NB4 (cell line): Measurements from ENCODE around the gene RERE.

Source experiments
- DNase-seq: peaks from one replicate; pipeline ENCODE4 v3.0.0; 2010; ENCODE audit warnings: low read depth
- H3K4me3 ChIP-seq: one replicate; pipeline ENCODE4 v1.5.1; 2011; ENCODE audit warnings: mild to moderate bottlenecking, low read depth, low read length, moderate library complexity
- MAX ChIP-seq: IDR thresholded peaks from 2 replicates; pipeline ENCODE4 v1.6.1; 2011; ENCODE audit warnings: low read depth, low read length
- MYC ChIP-seq: IDR thresholded peaks from 2 replicates; pipeline ENCODE4 v1.6.1; 2011; ENCODE audit warnings: low read depth, low read length
- POLR2A ChIP-seq: IDR thresholded peaks from 2 replicates; pipeline ENCODE4 v1.6.1; 2011; ENCODE audit warnings: mild to moderate bottlenecking; ENCODE audit not compliant: insufficient read length; ENCODE audit errors: extremely low read depth
- TF ChIP-seq, protein P1 (sequence below): IDR thresholded peaks from one replicate; pipeline ENCODE4 v1.5.1; 2012; ENCODE audit warnings: low read depth, low read length

The RERE gene

DNA sequence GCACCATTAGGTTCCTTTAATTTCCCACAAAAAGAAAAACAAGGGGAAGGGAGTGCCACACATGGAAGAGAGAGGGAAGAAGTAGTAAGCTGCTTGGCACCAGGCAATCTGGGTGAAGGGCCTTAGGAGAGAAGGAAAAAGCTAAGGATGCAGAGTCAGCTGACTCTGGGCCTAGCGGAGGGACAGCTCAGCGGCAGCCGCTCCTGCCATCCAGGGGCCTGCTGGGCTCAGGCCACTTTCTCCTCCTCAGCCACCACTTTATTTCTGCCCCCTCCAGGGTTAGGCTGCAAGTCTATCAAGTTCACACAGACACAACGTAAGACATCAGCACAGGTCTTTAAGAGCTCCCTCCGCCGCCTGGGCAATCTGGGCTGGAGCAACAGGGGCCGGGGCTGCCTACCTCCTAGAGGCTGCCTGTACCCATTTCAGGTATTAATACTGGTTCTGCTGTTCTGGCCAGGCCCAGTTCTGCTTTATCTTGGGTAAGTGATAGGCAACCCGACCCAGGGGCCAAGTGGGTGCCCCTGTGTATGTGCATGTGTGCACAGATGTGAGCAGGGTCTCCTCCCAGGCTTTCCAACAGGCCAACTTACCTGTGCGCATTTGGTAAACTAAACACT lies 446.0 kb downstream of the RERE start:
- no peak for DNase-seq
- TF ChIP-seq POLR2A: no peak
- TF ChIP-seq MYC: no peak
- no peak for TF ChIP-seq MAX
- TF ChIP-seq, protein P1, sequence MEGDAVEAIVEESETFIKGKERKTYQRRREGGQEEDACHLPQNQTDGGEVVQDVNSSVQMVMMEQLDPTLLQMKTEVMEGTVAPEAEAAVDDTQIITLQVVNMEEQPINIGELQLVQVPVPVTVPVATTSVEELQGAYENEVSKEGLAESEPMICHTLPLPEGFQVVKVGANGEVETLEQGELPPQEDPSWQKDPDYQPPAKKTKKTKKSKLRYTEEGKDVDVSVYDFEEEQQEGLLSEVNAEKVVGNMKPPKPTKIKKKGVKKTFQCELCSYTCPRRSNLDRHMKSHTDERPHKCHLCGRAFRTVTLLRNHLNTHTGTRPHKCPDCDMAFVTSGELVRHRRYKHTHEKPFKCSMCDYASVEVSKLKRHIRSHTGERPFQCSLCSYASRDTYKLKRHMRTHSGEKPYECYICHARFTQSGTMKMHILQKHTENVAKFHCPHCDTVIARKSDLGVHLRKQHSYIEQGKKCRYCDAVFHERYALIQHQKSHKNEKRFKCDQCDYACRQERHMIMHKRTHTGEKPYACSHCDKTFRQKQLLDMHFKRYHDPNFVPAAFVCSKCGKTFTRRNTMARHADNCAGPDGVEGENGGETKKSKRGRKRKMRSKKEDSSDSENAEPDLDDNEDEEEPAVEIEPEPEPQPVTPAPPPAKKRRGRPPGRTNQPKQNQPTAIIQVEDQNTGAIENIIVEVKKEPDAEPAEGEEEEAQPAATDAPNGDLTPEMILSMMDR: no peak
- no peak overlapping the region for H3K4me3 ChIP-seq

DNA sequence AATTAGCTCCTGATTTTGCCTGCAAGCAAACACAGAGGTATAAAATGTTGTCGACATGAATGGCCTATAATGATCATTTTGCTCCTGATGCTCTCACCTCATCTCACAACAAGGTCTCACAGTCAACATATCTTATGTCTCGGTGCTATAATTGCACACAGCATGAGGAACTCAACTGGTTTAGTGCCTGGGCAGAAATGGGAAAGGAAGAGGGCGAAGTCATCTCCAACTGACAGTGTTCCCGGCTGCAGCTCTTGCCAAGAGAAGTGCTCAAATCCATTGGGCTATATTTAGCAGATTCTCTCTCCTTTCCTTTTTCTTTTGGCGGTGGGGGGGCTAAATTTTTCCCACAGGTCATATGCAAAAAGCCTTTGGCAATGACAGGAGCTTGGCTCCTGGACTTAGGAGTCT lies 446.5 kb downstream of the RERE start:
- H3K4me3 ChIP-seq: no peak overlapping the region
- no peak for DNase-seq
- TF ChIP-seq MYC (no peak), MAX (no peak), POLR2A (no peak)
- TF ChIP-seq, protein P1: no peak

- no peak overlapping the region for H3K4me3 ChIP-seq
- TF ChIP-seq POLR2A: no peak
- no peak for TF ChIP-seq MAX
- TF ChIP-seq, protein P1: no peak
- no peak for TF ChIP-seq MYC
- no peak for DNase-seq
Observed at GRCh38 chr1:8370046-8370881, 447.2 kb downstream of the RERE start.

- no peak for DNase-seq
- TF ChIP-seq POLR2A (no peak), MYC (no peak), MAX (no peak)
- TF ChIP-seq, protein P1: no peak
- H3K4me3 ChIP-seq: no peak overlapping the region
Observed at GRCh38 chr1:8368956-8369639, 448.3 kb downstream of the RERE start.

DNA sequence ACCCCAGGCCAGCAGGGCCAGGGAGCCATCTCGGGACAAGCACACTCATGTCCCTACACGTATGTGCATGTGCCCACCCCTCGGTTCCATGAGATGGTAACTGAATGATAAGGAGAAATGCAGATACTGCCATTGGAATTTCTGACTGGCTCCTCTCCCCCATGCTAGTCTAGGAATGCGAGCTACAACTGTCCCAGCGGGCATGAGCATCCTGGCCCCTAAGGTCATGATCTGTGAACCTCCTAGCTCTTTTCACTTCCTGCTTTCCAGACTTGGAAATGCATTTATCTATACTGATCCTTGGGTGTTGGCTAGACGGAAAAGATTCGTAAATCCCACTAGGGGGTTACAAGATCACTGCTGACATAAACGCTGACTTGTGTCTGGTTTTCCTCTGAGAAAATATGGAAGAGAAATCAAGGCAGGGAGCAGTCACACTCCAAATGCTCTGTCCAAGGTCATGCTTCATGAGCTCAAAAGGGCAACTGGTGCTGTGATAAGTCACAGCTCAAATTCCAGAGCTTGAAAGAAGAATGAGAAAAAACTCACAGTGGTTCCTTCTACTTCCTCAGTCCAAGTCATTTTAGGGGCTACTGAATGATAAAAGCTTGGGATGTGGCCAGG lies 449.8 kb downstream of the RERE start:
- H3K4me3 ChIP-seq: no peak overlapping the region
- TF ChIP-seq POLR2A (no peak), MYC (no peak), MAX (no peak)
- TF ChIP-seq, protein P1: no peak
- no peak for DNase-seq
